Skeletal muscle satellite cell (primary cell): Measurements from ENCODE around the gene CMPK2.

Source experiments
- H3K27me3 ChIP-seq: 2 replicates; pipeline ENCODE4 v1.7.0; 2013; ENCODE audit warnings: low read length; ENCODE audit not compliant: control insufficient read depth, insufficient read depth
- H3K36me3 ChIP-seq: 2 replicates; pipeline ENCODE4 v1.7.0; 2013; ENCODE audit warnings: mild to moderate bottlenecking, control low read depth, low read length; ENCODE audit not compliant: insufficient read depth
- H3K4me1 ChIP-seq: 2 replicates; pipeline ENCODE4 v1.7.0; 2013; ENCODE audit warnings: low read length; ENCODE audit not compliant: control insufficient read depth, insufficient read depth
- H3K4me2 ChIP-seq: 2 replicates; pipeline ENCODE4 v1.7.0; 2013; ENCODE audit warnings: mild to moderate bottlenecking, low read length
- H3K4me3 ChIP-seq: 2 replicates; pipeline ENCODE4 v1.7.0; 2013; ENCODE audit warnings: low read length
- H3K9ac ChIP-seq: 2 replicates; pipeline ENCODE4 v1.7.0; 2013; ENCODE audit warnings: mild to moderate bottlenecking, low read depth, low read length, moderate library complexity
- H3K9me3 ChIP-seq: replicated peaks from 2 replicates; pipeline ENCODE4 v1.7.0; 2013; ENCODE audit warnings: mild to moderate bottlenecking, control low read depth, low read length

CMPK2 gene

GRCh38 chr2:6835467-6835866 is 30.2 kb downstream of the CMPK2 start:
- Histone ChIP-seq H3K4me2 (no peak overlapping the region), H3K36me3 (no peaks in the 10 kb centered on the region), H3K4me1 (no peaks in the 10 kb centered on the region), H3K9ac (no peak overlapping the region), H3K27me3 (no peaks in the 10 kb centered on the region), H3K4me3 (no peak overlapping the region), H3K9me3 (no peaks in the 10 kb centered on the region)

GRCh38 chr2:6834163-6834562 is 31.5 kb downstream of the CMPK2 start:
- Histone ChIP-seq H3K9ac (no peak overlapping the region), H3K36me3 (no peaks in the 10 kb centered on the region), H3K4me2 (no peak overlapping the region), H3K9me3 (no peaks in the 10 kb centered on the region), H3K27me3 (no peaks in the 10 kb centered on the region), H3K4me1 (no peaks in the 10 kb centered on the region), H3K4me3 (no peak overlapping the region)

GRCh38 chr2:6833300-6833604 is 32.5 kb downstream of the CMPK2 start:
- no peak overlapping the region for H3K9ac ChIP-seq
- no peak overlapping the region for H3K4me3 ChIP-seq
- no peaks in the 10 kb centered on the region for H3K9me3 ChIP-seq
- H3K4me2 ChIP-seq: no peak overlapping the region
- no peaks in the 10 kb centered on the region for H3K4me1 ChIP-seq
- no peaks in the 10 kb centered on the region for H3K36me3 ChIP-seq
- no peaks in the 10 kb centered on the region for H3K27me3 ChIP-seq

- Histone ChIP-seq H3K36me3 (no peaks in the 10 kb centered on the region), H3K27me3 (no peaks in the 10 kb centered on the region), H3K4me2 (no peak overlapping the region), H3K4me3 (no peak overlapping the region), H3K4me1 (no peaks in the 10 kb centered on the region), H3K9ac (no peak overlapping the region), H3K9me3 (no peaks in the 10 kb centered on the region)
These were observed 33.0 kb downstream of the CMPK2 start for GRCh38 chr2:6832596-6833299.

GRCh38 chr2:6831229-6831628 is 34.5 kb downstream of the CMPK2 start:
- Histone ChIP-seq H3K4me1 (peaks cover 6% of the 10 kb centered on the region), H3K9me3 (no peaks in the 10 kb centered on the region), H3K36me3 (no peaks in the 10 kb centered on the region), H3K4me2 (no peak overlapping the region), H3K9ac (no peak overlapping the region), H3K4me3 (no peak overlapping the region), H3K27me3 (no peaks in the 10 kb centered on the region)

GRCh38 chr2:6828299-6828584 is 37.5 kb downstream of the CMPK2 start:
- H3K27me3 ChIP-seq: no peaks in the 10 kb centered on the region
- peaks cover 7% of the 10 kb centered on the region for H3K4me1 ChIP-seq
- no peaks in the 10 kb centered on the region for H3K9me3 ChIP-seq
- no peaks in the 10 kb centered on the region for H3K36me3 ChIP-seq
- H3K4me2 ChIP-seq: no peak overlapping the region
- H3K9ac ChIP-seq: no peak overlapping the region
- H3K4me3 ChIP-seq: no peak overlapping the region

- no peak overlapping the region for H3K4me3 ChIP-seq
- H3K9me3 ChIP-seq: no peaks in the 10 kb centered on the region
- no peaks in the 10 kb centered on the region for H3K27me3 ChIP-seq
- H3K9ac ChIP-seq: no peak overlapping the region
- H3K36me3 ChIP-seq: no peaks in the 10 kb centered on the region
- no peak overlapping the region for H3K4me2 ChIP-seq
- peaks cover 7% of the 10 kb centered on the region for H3K4me1 ChIP-seq
These were observed 38.0 kb downstream of the CMPK2 start for GRCh38 chr2:6827566-6828298.

- H3K9me3 ChIP-seq: no peaks in the 10 kb centered on the region
- H3K4me1 ChIP-seq: peaks cover 7% of the 10 kb centered on the region
- no peaks in the 10 kb centered on the region for H3K36me3 ChIP-seq
- no peak overlapping the region for H3K4me3 ChIP-seq
- no peaks in the 10 kb centered on the region for H3K27me3 ChIP-seq
- no peak overlapping the region for H3K9ac ChIP-seq
- no peak overlapping the region for H3K4me2 ChIP-seq
These were observed 39.4 kb downstream of the CMPK2 start for GRCh38 chr2:6826081-6826913.

- H3K4me1 ChIP-seq: peaks cover 7% of the 10 kb centered on the region
- no peaks in the 10 kb centered on the region for H3K9me3 ChIP-seq
- H3K4me3 ChIP-seq: no peak overlapping the region
- no peak overlapping the region for H3K9ac ChIP-seq
- H3K4me2 ChIP-seq: no peak overlapping the region
- H3K27me3 ChIP-seq: no peaks in the 10 kb centered on the region
- no peaks in the 10 kb centered on the region for H3K36me3 ChIP-seq
These were observed 40.7 kb downstream of the CMPK2 start for GRCh38 chr2:6824962-6825361.

GRCh38 chr2:6823111-6823510 is 42.6 kb downstream of the CMPK2 start:
- H3K9me3 ChIP-seq: no peaks in the 10 kb centered on the region
- no peak overlapping the region for H3K4me3 ChIP-seq
- H3K4me2 ChIP-seq: no peak overlapping the region
- H3K27me3 ChIP-seq: no peaks in the 10 kb centered on the region
- H3K9ac ChIP-seq: no peak overlapping the region
- H3K36me3 ChIP-seq: no peaks in the 10 kb centered on the region
- H3K4me1 ChIP-seq: peaks cover 7% of the 10 kb centered on the region

- Histone ChIP-seq H3K27me3 (no peaks in the 10 kb centered on the region), H3K4me3 (no peak overlapping the region), H3K4me1 (peaks cover 7% of the 10 kb centered on the region), H3K9ac (no peak overlapping the region), H3K36me3 (no peaks in the 10 kb centered on the region), H3K4me2 (no peak overlapping the region), H3K9me3 (no peaks in the 10 kb centered on the region)
These were observed 43.3 kb downstream of the CMPK2 start for GRCh38 chr2:6822406-6822805.
